GM12892 (cell line): ENCODE measurements around the gene TCP11L2.

Experiments
- POLR2A ChIP-seq: IDR thresholded peaks from 2 replicates; pipeline ENCODE4 v1.6.1; 2011; ENCODE audit warnings: low read depth, low read length, control low read depth
- POLR2AphosphoS5 ChIP-seq: IDR thresholded peaks from 2 replicates; pipeline ENCODE4 v1.6.1; 2011; ENCODE audit warnings: low read depth, low read length, control low read depth

- no peak for TF ChIP-seq POLR2A
- no peak for TF ChIP-seq POLR2AphosphoS5
Observed at GRCh38 chr12:106304001-106304421, 1.5 kb downstream of the TCP11L2 start.
